Measurements from ENCODE around the gene STX1A. TPM values are rescaled to one million over a fixed set of nuclear protein-coding genes. Genes with fewer than 3 reads are reported as not detected.
"Not testable (repeated sequence)": the region's sequence is repeated elsewhere in the genome, so short reads cannot be mapped to it uniquely, and the experiment has no call there.

The STX1A gene
- polyA plus RNA-seq, 1 experiment = 12.2 TPM

DNA sequence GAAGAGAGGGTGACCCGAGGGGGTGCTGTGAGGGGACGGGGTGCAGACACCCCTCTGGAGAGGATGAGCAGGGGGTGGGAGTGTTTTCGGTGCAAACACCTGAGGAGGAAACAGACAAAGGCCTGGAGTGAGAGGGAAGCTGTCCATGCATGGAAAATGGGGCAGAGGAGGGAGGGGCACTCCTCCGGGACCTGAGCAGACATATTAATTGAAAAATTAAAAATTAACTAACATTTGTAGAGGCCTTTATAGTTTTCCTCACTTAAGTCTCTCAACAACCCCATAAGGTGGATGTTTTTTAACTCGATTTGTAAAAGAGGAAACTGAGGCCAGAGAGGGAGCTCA lies 50.6 kb downstream of the STX1A start:
- TF ChIP-seq CTCF (IDR thresholded peaks at IDR 0.05; ENCODE audit: insufficient read depth, low read depth, low read length) = no peak
- DNase-seq (ENCODE audit: low read depth) = no peak
- POLR2A ChIA-PET = interaction anchor here (0.5 kb wide), 1 partner anchor 29 kb away, joined by 4 read pairs; no protein-coding TSS in a partner anchor
- Histone ChIP-seq H3K36me3 (ENCODE audit: control insufficient read depth, insufficient read depth, low read length) (peaks cover 3% of the 10 kb centered on the region; the same call in 1 of the 2 replicates), H3K27me3 (ENCODE audit: control insufficient read depth, insufficient read depth, low read length) (no peaks in the 10 kb centered on the region), H3K4me3 (ENCODE audit: low read depth, low read length) (peak overlapping the region; percentile 77)
- CTCF ChIA-PET = interaction anchor here (0.7 to 2.9 kb wide), 10 partner anchors 9 to 73 kb away, joined by 3 to 20 read pairs (median 4); no protein-coding TSS in a partner anchor

DNA sequence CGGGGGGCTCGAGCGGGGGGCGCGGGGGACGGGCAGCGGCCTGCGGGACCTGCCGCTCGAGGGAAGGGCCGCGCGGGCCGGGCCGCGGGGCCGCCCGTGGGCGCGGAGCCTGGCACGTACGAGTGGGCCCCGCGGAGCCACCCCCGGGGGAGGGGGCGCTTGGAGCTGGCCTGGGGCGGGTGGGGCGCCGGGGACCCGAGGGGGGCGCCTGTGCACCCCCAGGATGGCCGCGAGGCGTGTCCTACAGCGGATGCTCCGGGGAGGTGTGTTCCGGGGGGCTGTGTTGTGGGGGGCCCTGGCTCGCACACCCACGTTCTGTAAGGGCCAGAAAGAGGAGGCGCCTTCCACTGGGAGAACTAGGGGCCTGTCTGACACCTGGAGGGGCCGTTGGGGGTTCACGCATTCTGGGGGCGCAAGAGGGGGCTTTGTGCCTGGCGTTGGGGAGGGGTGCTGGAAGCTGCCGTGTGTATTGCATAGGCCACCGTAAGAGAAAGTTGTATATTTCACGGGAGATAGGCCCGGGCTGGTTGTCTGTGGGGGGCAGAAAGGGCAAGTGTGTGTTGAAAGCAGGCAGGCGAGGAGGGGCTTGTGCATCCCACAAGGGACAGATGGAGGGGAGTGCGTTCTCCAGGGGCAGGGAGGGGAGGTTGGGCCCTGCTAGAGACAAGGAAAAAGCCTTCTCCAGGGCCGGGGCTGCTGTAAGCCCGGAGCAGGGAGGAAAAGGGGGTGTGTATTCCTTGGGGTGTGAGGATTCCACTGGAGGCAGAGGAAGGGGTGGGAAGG lies 51.2 kb downstream of the STX1A start:
- POLR2A ChIA-PET = interaction anchor here (0.5 kb wide), 1 partner anchor 30 kb away, joined by 4 read pairs; no protein-coding TSS in a partner anchor
- DNase-seq (ENCODE audit: low read depth) = no peak
- CTCF ChIA-PET = interaction anchor here (0.6 to 2.9 kb wide), 24 partner anchors 8 to 97 kb away, joined by 3 to 20 read pairs (median 4); partner anchors contain the start of gene MLXIPL
- Histone ChIP-seq H3K4me3 (ENCODE audit: low read depth, low read length) (peak overlapping the region; percentile 77), H3K36me3 (ENCODE audit: control insufficient read depth, insufficient read depth, low read length) (peaks cover 3% of the 10 kb centered on the region; the same call in 1 of the 2 replicates), H3K27me3 (ENCODE audit: control insufficient read depth, insufficient read depth, low read length) (no peaks in the 10 kb centered on the region)
- TF ChIP-seq CTCF (IDR thresholded peaks at IDR 0.05; ENCODE audit: insufficient read depth, low read depth, low read length) = no peak

- peak; percentile 48 for TF ChIP-seq CTCF (IDR thresholded peaks at IDR 0.05; ENCODE audit: insufficient read depth, low read depth, low read length)
- DNase-seq (ENCODE audit: low read depth) = peak; percentile 23
- ChIA-PET POLR2A (no interaction called here), CTCF (interaction anchor here (0.6 to 2.9 kb wide), 22 partner anchors 9 to 97 kb away, joined by 3 to 20 read pairs (median 4); partner anchors contain the start of gene MLXIPL)
- Histone ChIP-seq H3K36me3 (ENCODE audit: control insufficient read depth, insufficient read depth, low read length) (peaks cover 3% of the 10 kb centered on the region; the same call in 1 of the 2 replicates), H3K4me3 (ENCODE audit: low read depth, low read length) (peak within 1 kb of the TSS; percentile 77), H3K27me3 (ENCODE audit: control insufficient read depth, insufficient read depth, low read length) (no peaks in the 10 kb centered on the region)
These were observed 51.9 kb downstream of the STX1A start, which contains the start of gene VPS37D for GRCh38 chr7:73667344-73668102. Gene VPS37D, plus strand, starts transcription at chr7:73667831. Its CDS starts 128 bp downstream, at chr7:73667959.

GRCh38 chr7:73663033-73663432 lies 56.4 kb downstream of the STX1A start:
- Histone ChIP-seq H3K27me3 (ENCODE audit: control insufficient read depth, insufficient read depth, low read length) (no peaks in the 10 kb centered on the region), H3K36me3 (ENCODE audit: control insufficient read depth, insufficient read depth, low read length) (no peaks in the 10 kb centered on the region), H3K4me3 (ENCODE audit: low read depth, low read length) (no peak overlapping the region)
- POLR2A ChIA-PET = no interaction called here
- TF ChIP-seq CTCF (IDR thresholded peaks at IDR 0.05; ENCODE audit: insufficient read depth, low read depth, low read length) = no peak
- no peak for DNase-seq (ENCODE audit: low read depth)
- CTCF ChIA-PET = no interaction called here

GRCh38 chr7:73660594-73660993 lies 58.9 kb downstream of the STX1A start:
- CTCF ChIA-PET = interaction anchor here (1.5 kb wide), 1 partner anchor 53 kb away, joined by 4 read pairs; no protein-coding TSS in a partner anchor
- POLR2A ChIA-PET; H3K36me3 ChIP-seq (ENCODE audit: control insufficient read depth, insufficient read depth, low read length); DNase-seq (ENCODE audit: low read depth); H3K4me3 ChIP-seq (ENCODE audit: low read depth, low read length); H3K27me3 ChIP-seq (ENCODE audit: control insufficient read depth, insufficient read depth, low read length): not testable (repeated sequence)

All from BJ (cell line).